GM12891 (cell line): ENCODE measurements around the gene SYN1.

Experiments
- PAX5 ChIP-seq: IDR thresholded peaks from 2 replicates; pipeline ENCODE4 v1.6.1; 2011; ENCODE audit warnings: low read length, moderate library complexity, mild to moderate bottlenecking; ENCODE audit not compliant: insufficient read depth, severe bottlenecking
- POLR2A ChIP-seq: IDR thresholded peaks from 2 replicates; pipeline ENCODE4 v1.6.1; 2011; ENCODE audit warnings: low read depth, low read length, control low read depth
- POLR2AphosphoS5 ChIP-seq: IDR thresholded peaks from 2 replicates; pipeline ENCODE4 v1.6.1; 2011; ENCODE audit warnings: low read depth, low read length, control low read depth
- POU2F2 ChIP-seq: IDR thresholded peaks from 2 replicates; pipeline ENCODE4 v1.6.1; 2011; ENCODE audit warnings: low read depth, mild to moderate bottlenecking, control low read depth, low read length, moderate library complexity
- SPI1 ChIP-seq: IDR thresholded peaks from 2 replicates; pipeline ENCODE4 v1.6.1; 2011; ENCODE audit warnings: low read depth, low read length, control low read depth
- TAF1 ChIP-seq: IDR thresholded peaks from 2 replicates; pipeline ENCODE4 v1.6.1; 2011; ENCODE audit warnings: low read depth, low read length, control low read depth

- TF ChIP-seq POLR2AphosphoS5 (no peak), TAF1 (no peak), POLR2A (no peak), PAX5 (no peak), SPI1 (no peak), POU2F2 (no peak)
These were observed 45.5 kb downstream of the SYN1 start for GRCh38 chrX:47574076-47574546.
